NCI-H345 treated with DMSO at 0.1 percent for 48 hours (cell line): Measurements from ENCODE around the gene CANT1.

Source experiments
- DNase-seq: peaks from one replicate; lab custom pipeline; 2025; ENCODE audit not compliant: unreplicated experiment; lab: John Stamatoyannopoulos, UW

Gene CANT1

DNA sequence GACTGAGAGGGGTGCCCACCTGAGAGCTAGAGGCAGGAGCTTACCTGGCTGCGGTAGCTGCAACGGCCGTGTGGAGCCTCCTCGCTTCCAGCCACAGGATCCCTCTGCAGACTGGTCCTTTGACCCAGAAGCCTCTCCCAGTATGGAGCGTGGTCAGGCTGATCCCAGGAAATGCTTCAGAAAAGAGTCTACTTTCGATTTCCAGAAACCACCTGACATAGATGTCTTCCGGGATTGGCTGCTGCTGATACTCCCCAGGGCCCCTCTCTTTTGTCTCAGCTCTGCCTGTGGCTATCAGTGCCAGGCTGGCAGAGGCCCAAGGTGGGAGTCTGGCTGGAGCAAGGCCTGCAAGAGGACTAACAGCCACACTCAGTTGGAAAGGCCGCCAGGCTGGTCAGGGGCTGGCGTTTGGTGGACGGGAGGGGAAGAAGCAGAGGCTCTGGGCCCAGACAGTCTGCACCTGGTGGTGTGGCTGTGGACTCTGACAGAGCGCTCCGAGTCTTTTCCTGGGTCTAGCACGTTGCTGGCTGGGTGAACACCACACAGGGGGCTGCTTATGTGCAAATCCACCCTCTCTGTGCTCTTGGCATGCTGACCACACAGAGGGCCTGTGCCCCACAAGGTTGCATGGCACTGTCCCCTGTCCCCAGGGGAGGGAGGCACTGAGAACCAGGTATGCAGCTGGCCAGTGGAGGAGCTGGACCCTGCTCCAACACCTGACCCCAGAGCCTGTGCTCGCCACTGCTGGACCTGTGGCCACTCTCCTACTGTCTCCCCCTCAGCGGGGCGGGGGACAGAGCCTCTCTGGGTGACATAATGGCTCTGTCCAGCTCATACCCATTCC lies 29.6 kb downstream of the CANT1 start, which contains the start of gene LGALS3BP:
LGALS3BP (minus strand) TSS at position 144 of the 844 bp plus-strand sequence. CDS start 2,732 bp downstream, outside the sequence.
- DNase-seq, result peak; percentile 99

DNA sequence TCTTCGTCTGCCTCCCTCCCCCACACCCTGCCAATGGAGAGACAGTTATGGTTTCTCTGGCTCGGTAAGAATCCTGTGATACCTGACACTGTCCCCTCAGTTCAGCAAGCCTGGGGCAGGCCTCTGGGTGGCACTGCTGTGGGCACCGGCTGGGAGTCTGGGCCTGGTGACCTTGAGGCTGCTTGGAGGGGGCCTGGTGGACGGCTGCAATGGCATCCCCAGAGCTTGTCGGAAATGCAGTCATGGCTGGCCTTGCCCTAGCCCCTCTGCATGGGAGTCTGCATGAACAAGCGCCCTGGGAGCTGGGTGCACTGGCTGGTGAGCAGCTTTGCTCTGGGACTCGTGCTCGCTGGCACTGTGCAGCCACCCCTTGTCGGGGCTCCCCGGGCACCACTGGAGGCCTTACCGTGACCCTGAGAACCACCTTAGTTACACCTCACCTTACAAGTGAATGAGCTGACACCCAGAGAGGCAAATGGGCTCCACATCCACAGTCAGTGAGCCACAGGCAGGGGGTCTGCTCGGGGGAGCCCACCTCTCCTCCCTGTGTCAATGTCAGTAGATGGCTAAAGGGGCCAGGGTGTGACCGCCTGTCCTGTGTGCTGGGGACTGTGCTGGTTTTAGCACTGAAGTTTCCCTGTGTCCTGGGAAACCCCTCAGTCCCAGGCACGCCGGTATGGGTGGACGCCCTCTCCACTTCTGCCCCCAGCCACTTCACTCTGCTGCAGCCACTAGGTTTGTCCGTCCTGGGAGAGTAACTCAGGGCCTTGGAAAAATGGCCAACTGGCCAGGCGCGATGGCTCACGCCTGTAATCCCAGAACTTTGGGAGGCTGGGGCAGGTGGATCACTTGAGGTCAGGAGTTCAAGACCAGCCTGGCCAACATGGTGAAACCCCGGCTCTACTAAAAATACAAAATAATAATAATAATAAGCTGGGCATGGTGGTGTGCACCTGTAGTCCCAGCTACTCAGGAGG lies 31.3 kb downstream of the CANT1 start:
- no peak for DNase-seq

- no peak for DNase-seq
Observed at GRCh38 chr17:78977681-78977943, 32.0 kb downstream of the CANT1 start.

DNA sequence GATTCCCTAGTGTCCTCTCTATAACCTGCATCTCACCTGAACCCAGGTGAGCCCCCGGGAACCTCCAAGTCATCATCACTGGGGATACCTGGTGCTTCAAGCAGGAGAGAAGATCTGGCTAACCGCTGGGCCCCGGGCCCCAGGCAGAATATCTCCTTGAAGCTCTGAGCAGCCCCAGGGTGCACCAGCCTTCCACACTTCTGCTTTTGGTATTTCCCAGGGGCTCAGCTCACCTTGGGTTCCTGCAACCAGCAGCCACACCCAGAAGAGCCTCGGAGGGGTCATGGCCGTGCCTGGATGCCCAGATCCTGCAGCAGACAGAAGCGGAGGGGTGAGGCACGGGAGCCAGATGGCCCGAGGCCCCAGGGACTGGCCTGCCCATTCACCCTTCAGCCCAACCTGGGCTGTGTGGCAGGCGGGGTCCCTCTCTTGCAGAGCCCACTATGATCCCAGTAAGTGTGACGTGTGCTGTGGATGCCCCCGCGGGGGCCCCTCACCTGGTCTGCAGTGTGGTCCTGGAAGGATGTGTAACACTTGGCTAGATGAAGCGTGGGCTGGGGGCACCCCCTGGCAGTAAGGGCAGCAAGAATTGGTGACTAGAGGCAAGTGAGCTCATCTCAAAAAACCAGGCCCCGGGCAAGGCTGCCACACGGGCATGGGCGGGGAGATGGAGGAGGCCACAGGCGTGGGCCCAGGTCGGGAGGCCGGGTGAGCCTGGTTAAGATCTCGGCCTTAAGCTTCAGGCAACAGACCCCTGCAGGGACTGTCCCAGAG lies 32.5 kb downstream of the CANT1 start:
- DNase-seq, result no peak

- DNase-seq, result no peak
Observed at GRCh38 chr17:78974635-78975591, 34.7 kb downstream of the CANT1 start.

GRCh38 chr17:78973792-78974520 lies 35.6 kb downstream of the CANT1 start:
- DNase-seq, result no peak

- DNase-seq, result no peak
Observed at GRCh38 chr17:78973196-78973595, 36.4 kb downstream of the CANT1 start.

DNA sequence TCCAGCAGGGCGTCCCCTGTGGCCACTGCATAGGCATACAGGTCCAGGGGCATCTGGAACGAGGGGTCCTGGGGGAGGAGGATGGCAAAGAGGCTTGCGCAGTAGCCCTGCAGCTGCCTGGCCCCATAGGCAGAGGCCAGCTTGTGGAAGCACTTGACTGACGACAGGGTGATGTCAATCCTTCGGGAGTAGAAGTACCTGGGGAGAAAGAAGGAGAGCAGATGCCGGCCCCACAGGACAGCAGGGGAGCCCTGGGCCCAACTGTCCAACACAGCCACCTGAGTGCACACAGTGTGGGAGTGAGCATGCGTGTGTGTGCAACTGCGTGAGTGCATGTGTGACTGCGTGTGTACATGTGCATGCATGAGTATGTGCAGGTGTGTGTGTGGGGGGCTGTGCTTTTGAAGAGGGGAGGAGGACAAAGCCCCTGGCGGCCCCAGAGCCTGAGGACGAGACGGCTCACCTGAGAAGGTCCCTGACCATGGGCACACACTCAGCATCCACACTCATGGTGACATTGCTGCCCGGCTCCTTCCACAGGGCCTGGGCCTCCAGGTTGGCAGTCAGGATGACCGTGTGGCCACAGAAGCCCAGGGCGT lies 37.0 kb downstream of the CANT1 start:
- no peak for DNase-seq

- DNase-seq, result no peak
Observed at GRCh38 chr17:78971756-78972506, 37.6 kb downstream of the CANT1 start.

DNA sequence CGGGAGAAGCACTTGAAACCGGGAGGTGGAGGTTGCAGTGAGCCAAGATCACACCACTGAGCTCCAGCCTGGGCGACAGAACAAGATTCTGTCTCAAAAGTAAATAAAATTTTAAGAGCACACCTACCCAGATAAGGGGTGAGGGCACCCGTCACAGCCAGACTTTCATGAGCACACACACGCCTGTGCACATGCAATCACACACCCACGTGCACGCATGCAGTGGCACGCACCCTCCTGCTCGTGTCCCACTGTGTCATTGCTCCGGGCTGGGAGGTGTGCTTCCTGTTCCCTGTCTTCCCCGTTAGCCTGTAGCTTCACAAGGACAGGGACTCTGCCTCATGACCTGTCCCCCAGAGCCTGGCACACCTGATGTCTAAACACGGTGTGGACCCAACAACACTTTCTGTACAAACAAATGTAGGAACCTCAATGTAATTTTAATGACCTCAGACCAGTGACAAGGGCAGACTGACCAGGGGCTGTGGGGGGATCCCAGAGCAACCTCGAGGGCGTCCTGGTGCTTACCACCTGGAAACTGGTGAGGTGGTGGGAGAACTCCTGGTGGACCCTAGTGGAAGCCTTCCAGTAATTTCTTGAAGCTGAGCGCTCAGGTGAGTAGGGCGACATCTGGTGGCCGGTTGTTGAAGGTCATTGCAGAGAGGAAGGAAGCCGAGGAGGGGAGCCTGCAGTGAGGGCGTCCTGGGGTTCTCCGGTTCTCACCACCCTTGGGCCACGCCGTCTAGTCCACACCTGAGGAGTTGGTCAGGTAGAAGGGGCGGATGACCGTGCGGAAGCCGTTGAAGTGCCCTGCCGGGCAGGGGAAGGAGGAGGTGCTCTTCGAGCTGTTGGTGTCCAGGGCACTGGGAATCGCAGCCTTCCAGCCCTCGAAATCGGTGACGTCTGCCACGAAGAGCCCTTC lies 38.5 kb downstream of the CANT1 start:
- DNase-seq, result peak; percentile 65

DNA sequence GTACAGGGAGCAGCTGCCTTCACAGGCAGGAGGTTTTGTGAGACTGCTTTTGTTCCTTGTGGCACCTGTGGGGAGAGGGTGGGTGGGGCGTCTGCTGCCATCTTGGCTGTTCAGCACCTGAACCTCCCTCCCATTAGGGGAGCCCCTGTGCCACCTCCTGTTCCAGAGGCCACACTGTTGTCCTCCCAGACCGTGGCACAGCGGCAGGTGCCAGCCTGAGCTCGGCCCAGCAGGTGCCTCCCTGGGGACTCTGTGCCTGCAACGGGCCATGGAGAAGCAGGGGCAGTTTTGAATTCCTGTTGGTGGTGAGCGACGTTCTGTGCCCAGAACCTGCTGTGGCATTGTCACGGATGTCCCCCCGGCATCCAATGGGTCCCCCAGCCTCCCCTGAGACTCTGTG lies 39.7 kb downstream of the CANT1 start:
- DNase-seq, result peak; percentile 92

DNA sequence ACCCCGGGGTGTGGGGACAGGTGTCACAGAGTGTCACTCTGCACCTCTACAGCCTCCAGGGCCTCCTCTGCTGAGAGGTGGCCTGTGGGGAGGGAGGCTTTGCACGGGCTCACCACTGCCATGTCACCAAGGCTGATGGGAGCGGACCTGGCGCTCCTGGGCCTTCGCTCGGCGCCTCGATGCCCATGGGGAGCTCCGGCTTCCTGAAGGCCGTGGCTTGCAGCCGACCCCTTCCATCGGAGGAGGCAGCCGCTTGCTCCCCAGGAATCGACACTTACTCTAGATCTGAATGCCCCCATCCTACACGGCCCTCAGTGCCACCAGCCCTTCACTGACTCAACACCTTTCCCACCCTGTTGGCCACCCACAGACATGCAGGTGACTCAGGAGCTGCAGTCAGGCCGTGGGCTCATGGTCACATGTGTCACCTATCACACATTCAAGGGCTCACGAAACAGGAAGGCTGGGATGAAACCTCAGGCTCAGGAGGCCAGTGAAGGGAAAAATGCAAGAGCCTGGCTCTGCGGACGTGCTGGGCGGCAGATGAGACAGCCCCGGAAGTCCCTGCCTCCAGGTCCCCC lies 41.7 kb downstream of the CANT1 start:
- no peak for DNase-seq

GRCh38 chr17:78966910-78967600 lies 42.5 kb downstream of the CANT1 start:
- no peak for DNase-seq

GRCh38 chr17:78966123-78966813 lies 43.3 kb downstream of the CANT1 start:
- DNase-seq, result no peak

DNA sequence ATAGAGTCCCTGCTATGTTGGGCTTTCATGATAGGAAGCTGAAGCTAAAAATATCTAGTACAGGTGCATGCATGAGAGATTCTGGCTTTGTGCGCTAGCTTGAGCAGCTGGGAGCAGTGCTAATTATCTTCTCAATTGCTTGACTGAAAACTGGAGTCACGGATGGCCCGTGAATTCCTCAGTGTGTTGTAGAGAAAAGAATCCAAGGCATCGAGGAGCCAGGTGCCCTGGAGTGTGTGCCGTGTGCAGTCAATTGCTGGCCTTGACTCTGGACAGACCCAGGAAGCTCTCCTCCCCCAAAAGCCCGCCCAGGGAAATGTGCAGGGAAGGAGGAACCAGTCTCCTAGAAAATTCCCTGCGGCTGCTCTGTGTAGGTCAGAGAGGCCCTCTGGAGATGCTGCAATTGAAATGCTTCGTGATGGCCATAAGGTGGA lies 44.1 kb downstream of the CANT1 start:
- DNase-seq, result peak; percentile 80

- no peak for DNase-seq
Observed at GRCh38 chr17:78963378-78963777, 46.2 kb downstream of the CANT1 start.
